ENCODE measurements around the gene NRCAM.

GRCh38 chr7:108430664-108431063 is 25.6 kb downstream of the NRCAM start:
- TF ChIP-seq ZSCAN29 (IDR thresholded peaks at IDR 0.05) (no peak), NFIC (IDR thresholded peaks at IDR 0.05; ENCODE audit: low read depth, low read length) (no peak)
- TF ChIP-seq, protein P1, sequence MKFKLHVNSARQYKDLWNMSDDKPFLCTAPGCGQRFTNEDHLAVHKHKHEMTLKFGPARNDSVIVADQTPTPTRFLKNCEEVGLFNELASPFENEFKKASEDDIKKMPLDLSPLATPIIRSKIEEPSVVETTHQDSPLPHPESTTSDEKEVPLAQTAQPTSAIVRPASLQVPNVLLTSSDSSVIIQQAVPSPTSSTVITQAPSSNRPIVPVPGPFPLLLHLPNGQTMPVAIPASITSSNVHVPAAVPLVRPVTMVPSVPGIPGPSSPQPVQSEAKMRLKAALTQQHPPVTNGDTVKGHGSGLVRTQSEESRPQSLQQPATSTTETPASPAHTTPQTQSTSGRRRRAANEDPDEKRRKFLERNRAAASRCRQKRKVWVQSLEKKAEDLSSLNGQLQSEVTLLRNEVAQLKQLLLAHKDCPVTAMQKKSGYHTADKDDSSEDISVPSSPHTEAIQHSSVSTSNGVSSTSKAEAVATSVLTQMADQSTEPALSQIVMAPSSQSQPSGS (IDR thresholded peaks at IDR 0.05; ENCODE audit: low read length): no peak
- TF ChIP-seq, protein P2, sequence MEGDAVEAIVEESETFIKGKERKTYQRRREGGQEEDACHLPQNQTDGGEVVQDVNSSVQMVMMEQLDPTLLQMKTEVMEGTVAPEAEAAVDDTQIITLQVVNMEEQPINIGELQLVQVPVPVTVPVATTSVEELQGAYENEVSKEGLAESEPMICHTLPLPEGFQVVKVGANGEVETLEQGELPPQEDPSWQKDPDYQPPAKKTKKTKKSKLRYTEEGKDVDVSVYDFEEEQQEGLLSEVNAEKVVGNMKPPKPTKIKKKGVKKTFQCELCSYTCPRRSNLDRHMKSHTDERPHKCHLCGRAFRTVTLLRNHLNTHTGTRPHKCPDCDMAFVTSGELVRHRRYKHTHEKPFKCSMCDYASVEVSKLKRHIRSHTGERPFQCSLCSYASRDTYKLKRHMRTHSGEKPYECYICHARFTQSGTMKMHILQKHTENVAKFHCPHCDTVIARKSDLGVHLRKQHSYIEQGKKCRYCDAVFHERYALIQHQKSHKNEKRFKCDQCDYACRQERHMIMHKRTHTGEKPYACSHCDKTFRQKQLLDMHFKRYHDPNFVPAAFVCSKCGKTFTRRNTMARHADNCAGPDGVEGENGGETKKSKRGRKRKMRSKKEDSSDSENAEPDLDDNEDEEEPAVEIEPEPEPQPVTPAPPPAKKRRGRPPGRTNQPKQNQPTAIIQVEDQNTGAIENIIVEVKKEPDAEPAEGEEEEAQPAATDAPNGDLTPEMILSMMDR (IDR thresholded peaks at IDR 0.05 in 2 of 3, conservative IDR thresholded peaks at IDR 0.05 in 1 of 3; ENCODE audit: control insufficient read depth in 2 of 3, extremely low read depth in 1 of 3, insufficient read depth in 1 of 3, low read depth in 3 of 3, low read length in 3 of 3): no peak
